GM21390 (cell line): ENCODE data around the gene FAM53A.
A peak's percentile ranks its signal among the peaks of the same experiment; 100 is the strongest.
"Not testable (repeated sequence)": the region's sequence is repeated elsewhere in the genome, so short reads cannot be mapped to it uniquely, and the experiment has no call there.

ENCODE experiments used
- ATAC-seq: cut with Tn5 transposase; IDR thresholded peaks from one replicate; pipeline ENCODE4 v1.9.1; 2021; ENCODE audit not compliant: unreplicated experiment

Gene FAM53A

DNA sequence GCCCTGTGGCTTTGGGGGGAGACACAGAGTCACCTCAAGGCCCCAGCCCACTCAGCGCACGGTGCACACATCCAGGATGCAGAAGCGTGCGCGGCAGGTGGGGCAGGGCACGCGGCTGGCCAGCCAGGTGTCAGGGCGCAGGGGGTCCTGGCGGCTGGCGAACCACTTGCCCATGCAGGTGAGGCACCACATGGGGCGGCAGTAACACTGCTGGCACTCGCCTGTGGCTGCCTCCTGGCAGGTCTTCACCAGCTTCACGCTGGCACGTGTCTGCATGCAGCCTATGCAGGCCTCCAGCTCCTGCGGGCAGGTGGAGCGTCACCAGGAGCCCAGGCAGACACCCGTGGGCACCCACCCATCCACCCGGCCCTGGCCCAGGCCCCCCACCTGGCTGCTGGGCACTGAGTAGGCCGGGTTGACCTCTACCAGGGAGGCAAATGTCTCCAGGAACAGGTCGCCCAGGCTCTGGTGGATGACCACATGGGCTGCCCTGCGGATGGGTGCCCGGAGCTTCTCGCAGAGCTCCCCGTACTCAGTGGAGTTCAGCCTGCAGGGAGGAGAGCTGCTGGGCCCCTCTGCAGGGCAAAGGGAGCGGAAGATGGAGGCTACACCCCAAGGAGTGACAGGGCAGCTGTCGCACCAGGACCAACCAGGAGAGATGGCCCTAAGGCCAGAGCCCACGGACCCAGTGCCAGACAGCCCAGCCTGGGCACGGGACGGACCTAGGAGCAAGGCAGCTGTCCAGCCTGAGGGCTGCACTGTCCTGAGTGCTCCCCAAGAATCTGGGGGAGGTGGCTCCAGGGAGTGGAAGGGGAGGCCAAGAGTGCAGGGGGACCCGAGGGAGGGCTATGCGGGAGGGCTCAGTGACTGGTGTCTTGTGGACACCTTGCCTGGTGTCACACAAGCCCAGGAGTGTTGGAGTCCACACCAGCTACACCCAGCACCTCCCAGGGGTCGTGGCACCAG, 33.3 kb upstream of the FAM53A start:
- no peak for ATAC-seq

DNA sequence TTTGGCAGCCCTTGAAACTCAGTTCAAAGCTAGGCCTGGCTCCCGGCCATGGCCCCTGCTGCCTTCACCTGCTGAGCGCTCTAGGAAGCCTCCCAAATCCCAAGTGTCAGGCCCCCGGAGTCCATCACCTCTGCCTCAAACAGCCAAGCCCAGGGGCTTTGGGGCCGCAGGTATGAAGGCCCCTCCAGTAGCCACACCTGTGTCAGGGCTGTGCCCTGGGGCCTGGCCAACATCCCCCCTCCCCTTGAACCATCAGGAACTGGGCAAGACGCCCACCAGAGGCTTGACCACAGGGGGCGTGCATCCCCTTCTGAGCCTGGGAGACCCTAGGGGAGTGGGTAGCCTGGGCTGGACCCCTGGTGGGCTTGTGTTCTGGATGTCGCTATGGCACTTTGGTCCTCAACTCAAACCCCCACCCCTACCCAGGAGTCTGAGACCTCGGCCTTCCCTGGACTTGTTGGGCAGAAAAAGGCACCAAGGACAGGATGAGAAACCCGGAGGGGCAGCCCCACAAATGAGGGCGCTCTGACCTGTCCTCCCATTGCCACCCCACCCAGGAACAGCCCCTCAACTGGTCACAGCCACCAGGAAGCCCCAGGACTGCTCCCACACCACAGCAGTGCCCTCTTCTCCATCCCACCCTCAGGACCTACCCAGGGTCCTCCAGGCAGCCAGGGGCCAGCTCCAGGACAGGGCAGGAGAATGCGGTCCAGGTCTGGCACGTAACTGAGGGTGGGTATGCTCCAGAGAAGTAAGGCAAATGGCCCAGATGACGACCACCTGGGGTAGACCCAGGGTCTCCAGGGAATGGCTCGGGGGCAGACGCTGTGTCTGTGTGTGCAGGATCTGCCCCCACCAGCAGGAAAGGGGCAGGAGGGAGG, 32.2 kb upstream of the FAM53A start:
- ATAC-seq = no peak

DNA sequence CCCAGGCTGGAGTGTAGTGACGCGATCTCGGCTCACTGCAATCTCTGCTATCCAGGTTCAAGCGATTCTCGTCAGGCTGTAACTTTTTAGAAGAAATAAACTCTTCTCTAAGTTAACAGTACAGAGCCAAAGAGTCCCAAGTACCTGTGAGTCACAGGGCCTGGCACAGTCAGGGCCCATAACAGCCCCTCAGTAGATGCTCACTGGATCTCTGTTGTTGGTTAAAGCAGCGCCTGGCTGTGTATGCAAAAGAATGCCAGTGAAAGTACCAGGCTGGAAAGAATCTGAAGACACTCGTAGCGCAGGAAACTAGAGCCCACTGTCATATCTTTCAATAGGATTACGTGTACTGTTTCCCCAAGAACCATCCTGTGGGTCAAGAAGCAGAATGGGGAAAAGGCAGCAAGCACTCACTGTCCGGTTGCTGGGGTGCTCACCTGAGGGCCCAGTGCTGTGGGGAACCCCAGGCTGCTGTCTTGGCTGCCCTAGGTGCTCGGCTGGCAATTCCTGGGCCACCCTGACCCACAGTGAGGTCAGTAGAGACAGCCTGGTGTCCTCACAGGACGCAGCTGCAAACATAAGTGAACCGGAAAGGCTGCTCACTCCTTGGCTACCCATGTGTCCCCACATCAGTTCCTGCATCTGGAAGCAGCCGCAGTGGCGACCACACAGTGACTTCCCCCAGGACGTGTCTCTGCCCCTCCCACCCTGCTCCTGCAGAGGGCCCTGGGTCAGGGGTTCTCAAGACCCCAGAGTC, 31.1 kb upstream of the FAM53A start:
- no peak for ATAC-seq

DNA sequence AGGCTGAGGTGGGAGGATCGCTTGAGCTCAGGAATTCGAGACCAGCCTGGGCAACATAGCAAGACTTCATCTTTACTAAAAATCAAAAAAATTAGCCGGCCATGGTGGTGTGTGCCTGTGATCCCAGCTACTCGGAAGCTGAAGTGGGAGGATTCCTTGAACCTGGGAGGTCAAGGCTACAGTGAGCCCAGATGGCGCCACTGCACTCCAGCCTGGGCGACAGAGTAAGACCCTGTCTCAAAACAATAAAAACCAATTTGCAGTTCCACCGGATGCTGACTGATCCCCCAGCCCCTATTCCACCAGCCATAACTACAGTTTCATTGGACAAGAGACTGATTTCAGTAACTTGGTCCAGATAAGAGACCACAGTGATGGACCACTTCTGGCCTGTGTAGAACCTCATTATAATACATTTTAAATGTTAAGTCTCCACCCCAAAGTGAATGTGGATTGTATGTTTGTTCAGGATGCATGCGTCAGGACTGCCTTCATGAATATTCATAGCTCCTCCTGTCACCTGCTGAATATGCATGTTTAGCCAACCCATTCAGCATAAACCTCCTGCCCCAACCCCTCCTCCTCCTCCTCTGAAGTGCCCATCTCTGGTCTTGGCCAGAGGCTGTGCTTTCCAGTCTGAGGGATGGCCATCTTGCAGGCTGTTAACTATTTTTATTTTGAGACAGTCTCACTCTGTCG, 30.3 kb upstream of the FAM53A start:
- ATAC-seq = no peak

DNA sequence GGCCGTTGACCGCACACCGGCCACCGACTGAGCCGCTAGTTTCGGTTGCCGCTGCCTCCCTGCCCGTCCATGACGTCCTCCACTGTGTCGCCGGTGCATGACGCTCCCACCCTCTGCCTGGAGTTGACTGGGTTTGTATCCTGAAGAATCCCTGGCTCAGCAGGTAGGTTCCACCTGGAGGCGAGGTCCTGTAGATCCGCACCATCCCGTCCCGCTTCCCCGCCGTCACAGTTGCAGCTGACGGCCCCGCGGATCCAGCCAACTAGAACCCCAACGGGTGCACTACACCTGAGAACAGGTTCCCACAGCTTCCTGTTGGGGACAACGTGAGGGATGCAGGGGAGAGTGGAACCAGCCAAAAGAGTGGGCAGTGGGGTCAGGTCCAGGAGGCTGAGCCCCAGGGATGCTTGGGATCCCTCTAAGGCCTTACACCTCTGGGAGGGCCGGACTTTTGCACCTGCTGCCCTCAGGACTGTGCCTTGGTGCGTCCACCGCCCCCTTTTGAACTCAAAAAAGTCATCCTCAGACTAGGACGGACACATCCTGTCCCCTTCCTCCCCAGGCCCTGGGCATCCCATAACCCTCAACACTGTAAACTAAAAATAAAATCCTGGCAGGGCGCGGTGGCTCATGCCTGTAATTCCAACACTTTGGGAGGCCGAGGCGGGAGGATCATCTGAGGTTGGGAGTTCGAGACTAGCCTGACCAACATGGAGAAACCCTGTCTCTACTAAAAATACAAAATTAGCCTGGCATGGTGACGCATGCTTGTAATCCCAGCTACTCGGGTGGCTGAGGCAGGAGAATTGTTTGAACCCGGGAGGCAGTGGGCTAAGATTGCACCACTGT, 29.1 kb upstream of the FAM53A start:
- no peak for ATAC-seq

DNA sequence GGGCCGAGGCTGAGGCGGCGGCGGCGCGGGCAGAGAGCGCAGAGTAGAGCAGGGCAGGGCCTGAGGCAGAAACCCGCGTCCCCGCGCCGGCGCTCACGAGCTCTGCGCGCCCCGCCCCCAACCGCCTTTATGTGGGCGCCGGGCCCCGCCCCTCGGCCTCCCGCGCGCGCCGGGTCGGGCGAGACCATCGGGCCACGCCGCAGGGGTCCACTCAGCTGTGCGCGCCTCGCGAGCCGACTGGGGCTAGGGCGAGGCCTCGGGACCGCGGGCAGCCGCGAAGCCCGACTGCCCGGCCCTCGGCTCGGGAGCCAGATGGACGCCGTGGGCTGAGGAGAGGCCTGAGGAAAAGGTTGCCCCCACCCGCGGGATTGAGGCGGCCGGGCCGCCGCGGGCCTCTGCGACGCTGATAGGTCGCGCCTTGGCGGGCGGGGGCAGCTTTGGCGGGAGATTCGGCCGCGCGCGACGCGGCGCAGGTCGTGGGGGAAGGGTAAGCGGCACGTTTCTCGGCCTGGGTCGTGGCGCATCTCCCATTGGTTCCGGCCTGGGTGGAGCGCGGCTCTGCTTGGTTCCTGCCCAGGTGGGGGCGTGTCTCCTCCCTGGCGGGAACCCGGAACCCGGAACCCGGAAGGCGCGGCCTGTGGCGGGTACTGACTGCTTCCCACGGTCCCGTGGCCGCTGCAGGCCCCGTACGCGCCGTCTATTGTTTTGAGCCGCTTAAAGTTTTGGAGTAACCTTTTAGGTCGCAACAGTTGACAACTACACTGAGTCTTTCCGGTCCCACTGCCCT, 28.3 kb upstream of the FAM53A start, which contains the start of gene SLBP:
Gene SLBP, minus strand, starts transcription at position 104 of the 787 bp plus-strand sequence. CDS start 131 bp downstream, outside the sequence.
- peak; percentile 64 for ATAC-seq

DNA sequence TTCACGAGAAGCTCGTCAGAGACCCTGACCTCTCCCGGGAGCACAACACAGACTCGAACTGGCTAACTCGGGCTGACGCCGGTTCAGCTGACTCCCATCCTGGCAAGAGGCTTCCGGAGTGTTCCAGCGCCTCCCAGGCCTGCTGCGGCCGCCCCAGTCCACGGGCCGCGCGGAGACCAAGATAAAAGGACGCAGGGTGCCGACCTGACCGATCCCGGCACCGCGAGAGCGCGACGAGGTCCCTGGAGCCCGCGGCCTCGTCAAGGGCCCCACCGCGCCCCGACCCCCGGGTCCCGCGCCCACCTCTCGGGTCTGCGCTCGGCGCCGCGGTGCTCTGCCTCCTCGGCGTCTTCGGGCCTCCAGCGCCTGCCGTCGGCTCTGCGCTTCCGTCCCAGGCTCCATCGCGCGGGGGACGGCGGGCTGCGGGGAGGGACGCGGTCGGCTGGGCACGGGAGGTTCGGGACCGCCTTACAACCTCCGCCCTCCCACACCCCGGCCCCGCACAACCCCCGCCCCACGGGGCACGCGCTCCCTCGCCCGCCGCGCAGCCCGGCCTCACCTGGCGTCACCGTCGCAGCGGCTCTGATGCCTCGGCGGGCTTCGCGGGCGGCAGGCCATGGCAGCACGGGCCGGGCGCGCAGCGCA, 27.6 kb upstream of the FAM53A start:
- ATAC-seq = peak; percentile 11

DNA sequence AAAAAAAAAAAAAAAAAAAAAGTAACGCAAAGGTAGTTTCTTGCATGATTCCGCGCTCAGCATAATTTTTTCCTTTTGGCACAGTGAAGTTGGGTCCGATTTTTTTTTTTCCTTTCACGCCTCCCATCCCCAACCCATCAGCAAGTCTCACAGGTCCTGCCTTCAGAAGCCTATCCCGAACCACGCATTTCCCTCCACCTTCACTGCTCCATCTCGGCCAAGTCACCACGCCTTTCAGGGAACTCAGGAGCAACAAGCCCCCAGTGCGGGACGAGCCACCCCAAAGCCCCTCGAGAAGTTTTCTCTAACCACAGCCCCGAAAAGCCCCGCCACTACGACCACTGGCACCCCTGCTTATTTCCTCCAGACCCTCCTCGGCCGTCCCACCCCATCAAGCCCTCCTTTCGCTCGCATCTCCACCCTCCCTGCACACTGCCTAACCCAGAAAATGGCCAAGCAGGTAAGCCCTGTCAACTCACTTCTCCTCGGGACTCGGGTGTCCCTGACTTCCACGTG, 27.0 kb upstream of the FAM53A start:
- no peak for ATAC-seq

DNA sequence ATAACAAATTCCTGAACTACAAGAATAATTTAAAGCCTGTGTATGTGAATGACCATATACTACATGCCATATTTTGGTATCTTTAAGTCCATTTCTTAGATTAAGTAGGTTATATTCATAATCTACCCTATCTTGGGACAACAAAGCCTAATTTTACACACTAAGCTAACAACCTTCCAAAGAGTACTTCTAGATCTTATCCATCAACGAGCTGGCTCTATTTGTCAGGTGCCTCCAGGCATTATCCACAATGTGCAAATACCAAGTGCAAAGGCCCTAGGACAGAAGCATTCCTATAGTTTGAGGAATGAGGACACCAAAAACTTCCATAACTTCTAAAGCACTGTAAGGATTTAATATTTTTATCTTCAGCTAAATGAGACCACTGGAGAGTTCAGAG, 24.5 kb upstream of the FAM53A start:
- no peak for ATAC-seq

DNA sequence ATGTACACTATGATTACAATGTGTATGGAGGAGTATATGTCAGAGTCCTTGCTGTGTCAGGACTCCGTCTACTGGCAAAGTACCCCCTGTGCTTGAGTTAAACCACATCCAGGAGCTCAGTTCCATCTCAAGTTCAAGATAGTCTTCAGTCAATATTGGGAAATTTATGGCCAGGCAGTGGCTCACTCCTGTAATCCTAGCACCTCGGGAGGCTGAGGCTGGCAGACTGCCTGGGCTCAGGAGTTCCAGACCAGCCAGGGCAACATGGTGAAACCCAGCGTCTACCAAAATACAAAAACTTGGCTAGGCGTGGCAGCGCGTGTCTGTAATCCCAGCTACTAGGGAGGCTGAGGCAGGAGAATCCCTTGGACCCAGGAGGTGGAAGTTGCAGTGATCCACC, 22.2 kb upstream of the FAM53A start:
- no peak for ATAC-seq

DNA sequence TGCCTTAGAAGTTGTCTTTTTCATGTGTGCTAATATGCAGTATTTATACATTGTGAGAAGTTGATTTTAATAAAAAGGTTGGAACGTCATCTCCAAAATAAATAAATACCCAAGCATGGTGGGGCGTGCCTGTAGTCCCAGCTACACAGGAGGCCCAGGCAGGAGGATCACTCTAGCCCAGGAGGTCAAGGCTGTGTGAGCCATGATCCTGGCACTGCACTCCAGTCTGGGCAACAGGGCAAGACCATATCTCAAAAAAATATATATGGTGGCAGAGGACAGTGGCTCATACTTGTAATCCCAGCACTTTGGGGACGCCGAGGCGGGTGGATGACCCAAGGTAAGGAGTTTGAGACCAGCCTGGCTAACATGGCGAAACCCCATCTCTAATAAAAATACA, 21.6 kb upstream of the FAM53A start:
- no peak for ATAC-seq

DNA sequence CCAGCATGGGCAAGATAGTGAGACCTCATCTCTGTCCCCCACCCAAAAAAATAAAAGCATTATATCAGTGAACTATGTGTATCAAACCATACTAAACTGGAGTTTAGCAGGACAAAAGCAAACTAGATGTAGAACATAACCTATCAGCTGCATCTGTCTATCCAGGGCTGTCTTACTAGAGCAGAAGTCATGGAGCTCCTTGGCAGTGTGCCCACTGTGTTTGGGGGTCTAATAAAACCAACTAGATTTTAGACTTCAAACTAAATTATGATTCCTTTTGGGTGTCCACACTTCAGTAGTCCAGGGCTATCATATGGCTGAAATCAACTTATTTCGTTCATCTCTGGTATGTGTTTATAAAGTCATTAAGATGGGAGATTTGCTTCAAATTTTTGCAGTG, 19.8 kb upstream of the FAM53A start:
- no peak for ATAC-seq

DNA sequence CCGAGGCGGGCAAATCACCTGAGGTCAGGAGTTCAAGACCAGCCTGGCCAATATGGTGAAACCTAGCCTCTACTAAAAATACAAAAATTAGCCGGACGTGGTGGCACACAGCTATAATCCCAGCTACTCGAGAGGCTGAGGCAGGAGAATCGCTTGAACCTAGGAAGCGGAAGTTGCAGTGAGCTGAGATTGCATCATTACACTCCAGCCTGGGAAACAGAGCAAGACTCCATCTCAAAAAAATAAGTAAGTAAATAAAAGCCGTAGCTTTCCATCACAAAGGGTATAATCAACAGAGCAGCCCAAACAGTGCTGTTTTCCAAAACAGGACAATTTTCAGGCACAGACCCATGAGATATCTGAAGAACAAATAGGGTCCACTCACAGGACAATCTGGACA, 17.6 kb upstream of the FAM53A start:
- ATAC-seq = not testable (repeated sequence)

DNA sequence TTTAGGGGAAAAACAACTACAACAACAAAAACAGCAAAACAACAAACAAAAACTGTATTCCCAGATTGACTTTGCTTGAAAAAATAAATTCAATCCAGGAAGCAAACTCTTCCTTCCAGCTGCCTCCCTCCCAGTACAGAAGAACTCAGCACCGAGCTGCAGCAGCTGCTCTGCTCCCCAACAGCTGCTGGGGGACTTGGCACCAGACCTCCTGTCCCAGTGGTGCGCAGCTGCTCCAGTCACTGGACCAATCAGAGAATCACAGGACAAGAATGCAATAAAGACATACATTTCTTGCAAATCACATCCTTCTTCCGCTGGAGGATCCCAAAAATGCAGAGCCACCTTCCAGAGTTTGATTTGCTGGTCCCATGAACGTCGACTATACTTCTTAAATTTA, 11.8 kb upstream of the FAM53A start:
- no peak for ATAC-seq

DNA sequence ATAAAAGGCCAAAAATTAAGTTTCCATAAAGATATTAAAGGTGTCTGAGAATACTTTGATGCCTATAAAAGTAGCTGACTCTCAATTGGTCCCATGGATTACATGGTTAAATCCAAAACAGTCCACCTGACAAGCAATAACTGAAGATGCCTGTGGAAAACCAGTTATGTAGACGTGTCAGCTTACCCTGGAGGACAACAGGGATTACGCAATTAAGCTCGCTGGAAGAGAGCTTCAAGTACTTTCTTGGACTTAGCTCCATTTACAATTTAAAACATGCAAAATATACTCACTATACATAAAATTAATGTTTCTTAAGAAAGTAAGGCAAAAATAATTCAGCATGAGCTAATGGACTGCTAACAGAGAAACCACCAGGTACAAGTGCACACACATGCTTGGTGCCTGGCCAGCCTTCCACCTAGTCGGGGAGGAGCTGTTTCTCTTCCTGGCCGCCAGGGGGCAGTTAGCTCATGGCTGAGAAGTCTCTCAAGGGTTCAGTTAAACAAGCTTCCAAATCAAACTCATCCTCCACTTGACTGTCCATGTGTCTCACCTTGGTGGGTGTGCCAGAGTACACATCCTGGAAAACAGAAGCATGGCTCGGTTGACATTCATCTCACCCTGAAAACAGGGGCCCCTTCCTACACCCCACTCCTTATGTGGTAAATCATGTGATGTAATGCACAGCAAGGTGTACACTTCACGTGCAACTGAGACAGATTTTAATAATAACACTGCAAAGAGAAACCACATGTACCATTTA, 9.2 kb upstream of the FAM53A start:
- no peak for ATAC-seq

DNA sequence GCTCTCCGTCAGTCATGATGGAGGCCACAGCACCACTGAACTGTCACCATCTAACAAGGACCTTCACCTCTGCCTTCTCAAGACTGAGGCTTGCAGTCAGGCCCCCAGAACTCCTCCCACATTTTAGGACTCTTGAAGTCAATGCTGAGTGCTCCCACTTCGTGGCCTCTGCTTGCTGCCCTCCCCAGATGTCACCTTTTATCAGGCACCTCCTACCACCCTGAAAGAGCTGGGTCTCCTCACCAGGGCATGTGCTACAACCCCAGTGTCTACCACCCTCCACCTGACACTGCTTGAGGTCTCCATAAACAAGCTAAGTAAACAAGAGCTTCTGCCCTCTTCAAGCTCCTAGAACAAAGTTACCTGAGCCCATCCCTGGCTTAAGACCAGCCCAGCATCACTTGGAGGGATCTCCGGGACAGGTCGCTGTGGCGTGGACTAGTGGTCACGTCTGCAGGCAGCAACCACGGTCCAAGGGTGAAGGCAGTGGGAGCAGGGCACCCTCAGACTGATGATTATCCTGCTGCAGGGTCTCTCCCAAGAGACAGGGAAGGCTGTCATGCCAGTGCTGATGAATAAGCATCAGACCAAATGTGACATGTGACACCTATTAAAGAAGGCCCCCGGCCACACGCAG, 7.7 kb upstream of the FAM53A start:
- ATAC-seq = no peak

DNA sequence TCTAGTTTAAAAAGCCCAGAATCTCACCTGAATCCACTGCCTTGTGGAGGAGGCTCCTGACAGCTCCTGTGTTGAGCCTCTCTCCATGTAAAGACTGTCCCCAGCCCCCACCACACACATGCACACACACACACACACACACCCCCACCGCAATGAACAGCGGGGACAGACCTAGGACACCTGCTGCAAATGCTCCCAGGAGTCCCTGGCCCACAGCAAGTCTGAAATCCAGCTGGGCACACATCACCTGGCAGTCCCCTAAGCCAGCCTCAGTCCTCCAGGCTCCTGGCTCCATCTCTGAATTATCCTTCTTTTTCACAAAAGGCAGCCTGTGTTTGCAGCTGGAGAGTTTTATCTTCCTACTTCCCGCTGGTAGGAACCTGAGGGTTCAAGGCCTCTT, 6.6 kb upstream of the FAM53A start:
- ATAC-seq = no peak
